A549 (cell line): ENCODE measurements around the gene SLC2A13. TPM values are rescaled to one million over a fixed set of nuclear protein-coding genes. Genes with fewer than 3 reads are reported as not detected.
A peak's percentile ranks its signal among the peaks of the same experiment; 100 is the strongest.

ENCODE experiments used
- ATAC-seq, 2 experiments: fragments of 200-7000 bp in 1 of 2; fragments of >200 bp in 1 of 2; cut with Nextera tagmentation in 1 of 2; cut with Tn5 transposase in 1 of 2; 3 replicates each; pipeline versions ENCODE4 v1.8.0 to v1.9.1; 2018 to 2020; ENCODE audit warnings: mild to moderate bottlenecking in 1 of 2, moderate library complexity in 1 of 2
- CTCF ChIA-PET: fragments of 300-600 bp; sonication (Branson Sonifier 250); formaldehyde crosslinking; extraction: SDS; loops from one replicate; lab custom pipeline; 2021; ENCODE audit warnings: antibody characterized with exemption, inconsistent platforms; lab: Yijun Ruan, JAX
- POLR2A ChIA-PET: fragments of 350-600 bp; formaldehyde crosslinking; extraction: SDS; loops from one replicate; lab custom pipeline; 2021; ENCODE audit warnings: antibody characterized with exemption, inconsistent platforms; lab: Yijun Ruan, JAX
- DNase-seq, 2 experiments: peaks; one replicate each; pipeline versions ENCODE4 v3.0.0 to v3.0.0-alpha.2; 2011 to 2016; ENCODE audit warnings: low read depth in 1 of 2, low spot score in 1 of 2
- FAIRE-seq: peaks from 2 replicates; lab custom pipeline; 2011; peaks lifted over from hg19 to GRCh38; lab: Jason Lieb, UNC
- H3K27ac ChIP-seq, 2 experiments: fragments of >200 bp; sonication (Bioruptor Twin); formaldehyde crosslinking; 3 replicates each; pipeline ENCODE4 v1.5.1; 2016 to 2017
- H3K4me1 ChIP-seq: fragments of >200 bp; sonication (Bioruptor Twin); formaldehyde crosslinking; 3 replicates; pipeline ENCODE4 v1.6.1; 2016
- H3K4me2 ChIP-seq: fragments of >200 bp; sonication (Bioruptor Twin); formaldehyde crosslinking; 3 replicates; pipeline ENCODE4 v1.6.1; 2016
- H3K4me3 ChIP-seq: fragments of >200 bp; sonication (Bioruptor Twin); formaldehyde crosslinking; 3 replicates; pipeline ENCODE4 v1.5.1; 2016
- H3K9me3 ChIP-seq: fragments of >200 bp; sonication (Bioruptor Twin); formaldehyde crosslinking; 3 replicates; pipeline ENCODE4 v1.6.1; 2016
- BCL3 ChIP-seq: fragments of >200 bp; sonication (Bioruptor Twin); formaldehyde crosslinking; IDR thresholded peaks from 3 replicates; pipeline ENCODE4 v1.6.1; 2016
- BHLHE40 ChIP-seq: IDR thresholded peaks from 2 replicates; pipeline ENCODE4 v1.6.1; 2012; ENCODE audit warnings: low read depth, low read length, inconsistent platforms
- CBX2 ChIP-seq: fragments of 200-600 bp; sonication (generic); IDR thresholded peaks from 2 replicates; pipeline ENCODE4 v1.6.1; 2016; ENCODE audit warnings: low read depth, mild to moderate bottlenecking, borderline replicate concordance
- CHD4 ChIP-seq: fragments of 200-600 bp; sonication (generic); IDR thresholded peaks from 2 replicates; pipeline ENCODE4 v1.6.1; 2016; ENCODE audit warnings: antibody characterized with exemption, mild to moderate bottlenecking, borderline replicate concordance
- CTCF ChIP-seq: fragments of >200 bp; sonication (Bioruptor Twin); formaldehyde crosslinking; IDR thresholded peaks from 3 replicates; pipeline ENCODE4 v1.5.1; 2016
- E2F6 ChIP-seq: IDR thresholded peaks from 2 replicates; pipeline ENCODE4 v1.6.1; 2012; ENCODE audit warnings: low read depth, borderline replicate concordance
- ESRRA ChIP-seq: fragments of 150-350 bp; IDR thresholded peaks from 2 replicates; pipeline ENCODE4 v1.6.1; 2014; ENCODE audit warnings: mild to moderate bottlenecking, low read length, borderline replicate concordance
- FOSB ChIP-seq: fragments of 250-450 bp; sonication (Bioruptor Pico); IDR thresholded peaks from 2 replicates; pipeline ENCODE4 v1.5.0; 2020; ENCODE audit warnings: mild to moderate bottlenecking, moderate library complexity
- HDAC2 ChIP-seq: fragments of 200-600 bp; sonication (generic); IDR thresholded peaks from 2 replicates; pipeline ENCODE4 v1.6.1; 2016
- HEYL ChIP-seq: fragments of 250-450 bp; sonication (Bioruptor Pico); IDR thresholded peaks from 2 replicates; pipeline ENCODE4 v1.8.0; 2021; ENCODE audit warnings: mild to moderate bottlenecking, moderate library complexity
- HOXB13 ChIP-seq: fragments of 250-450 bp; sonication (Bioruptor Pico); IDR thresholded peaks from 2 replicates; pipeline ENCODE4 v1.5.0; 2020; ENCODE audit warnings: low read depth, mild to moderate bottlenecking, moderate library complexity
- MAX ChIP-seq: IDR thresholded peaks from 2 replicates; pipeline ENCODE4 v1.6.1; 2012
- MYC ChIP-seq: IDR thresholded peaks from 2 replicates; pipeline ENCODE4 v1.6.1; 2012; ENCODE audit warnings: mild to moderate bottlenecking, inconsistent platforms, low read length, improper control_type of control experiment, borderline replicate concordance
- NFE2L2 ChIP-seq: fragments of 150-350 bp; conservative IDR thresholded peaks from 2 replicates; pipeline ENCODE4 v1.6.1; 2014; ENCODE audit warnings: low read length
- PBX3 ChIP-seq: IDR thresholded peaks from 2 replicates; pipeline ENCODE4 v1.6.1; 2012
- POLR2AphosphoS2 ChIP-seq: conservative IDR thresholded peaks from 2 replicates; pipeline ENCODE4 v1.6.1; 2012; ENCODE audit warnings: low read length, improper control_type of control experiment, inconsistent platforms
- RFX5 ChIP-seq: fragments of 450-650 bp; IDR thresholded peaks from 2 replicates; pipeline ENCODE4 v1.7.1; 2014; ENCODE audit warnings: antibody characterized with exemption, mild to moderate bottlenecking, moderate library complexity
- RNF2 ChIP-seq: fragments of 200-600 bp; sonication (generic); IDR thresholded peaks from 2 replicates; pipeline ENCODE4 v1.6.1; 2016; ENCODE audit warnings: low read depth, mild to moderate bottlenecking, antibody characterized with exemption, moderate library complexity, borderline replicate concordance
- TFCP2L1 ChIP-seq: fragments of 250-450 bp; sonication (Bioruptor Pico); IDR thresholded peaks from 2 replicates; pipeline ENCODE4 v1.5.0; 2021; ENCODE audit warnings: mild to moderate bottlenecking
- WGBS: methylation state at CpG from one replicate; pipeline ENCODE4 v1.1.6; 2017; ENCODE audit errors: missing lambda C conversion rate; 5-methylcytosine and 5-hydroxymethylcytosine counted together
- polyA plus RNA-seq, 4 experiments: library from polyadenylated mRNA; depleted of rRNA in 3 of 4; stranded (reverse); fragments of >200 nt; fragmentation: RNase III in 1 of 4; extraction: RNeasy Plus Mini Kit Qiagen cat#74134 plus additional on column Dnase treatment in 1 of 4; gene quantifications; 2 replicates in 3 of 4; 3 replicates in 1 of 4; pipeline ENCODE4 v1.2.3, GENCODE V29; 2011 to 2017

Gene SLC2A13
- polyA plus RNA-seq, 2 of the 4 experiments (the other 2 are of a cell fraction) = 4.5 to 8.2 TPM

- ATAC-seq (no peak), DNase-seq (no peak), FAIRE-seq (no peak)
- TF ChIP-seq CBX2 (no peak), FOSB (CRISPR knock-in tag) (no peak), HOXB13 (CRISPR knock-in tag) (no peak)
- Histone ChIP-seq H3K27ac (no peak overlapping the region), H3K4me3 (no peak overlapping the region), H3K4me2 (no peak overlapping the region), H3K4me1 (peaks cover 9% of the 10 kb centered on the region; the same call in 1 of the 3 replicates), H3K9me3 (no peaks in the 10 kb centered on the region)
- ChIA-PET CTCF (interaction anchor here (1.2 kb wide), 1 partner anchor 168 kb away, joined by 4 read pairs; no protein-coding TSS in a partner anchor), POLR2A (no interaction called here)
- 3% methylated on average over 1 of the region's 1 CpG for WGBS
These were observed 38.1 kb upstream of the SLC2A13 start for GRCh38 chr12:40144023-40144422.

GRCh38 chr12:40142001-40142744 is 36.3 kb upstream of the SLC2A13 start:
- H3K4me1 ChIP-seq = peaks cover 9% of the 10 kb centered on the region; the same call in 1 of the 3 replicates
- no peaks in the 10 kb centered on the region for H3K9me3 ChIP-seq
- no peak for DNase-seq
- 47% methylated on average over 4 of the region's 4 CpGs for WGBS
- H3K4me3 ChIP-seq = no peak overlapping the region
- H3K27ac ChIP-seq = no peak overlapping the region
- FAIRE-seq = no peak
- H3K4me2 ChIP-seq = peak overlapping the region; percentile 38; the same call in 2 of the 3 replicates
- ChIA-PET POLR2A (no interaction called here), CTCF (no interaction called here)
- no peak for ATAC-seq
- TF ChIP-seq ESRRA (no peak), FOSB (CRISPR knock-in tag) (no peak), HDAC2 (no peak), POLR2AphosphoS2 (no peak), RFX5 (no peak), BHLHE40 (no peak), MYC (no peak), BCL3 (no peak), MAX (no peak), RNF2 (no peak), NFE2L2 (no peak), PBX3 (no peak), CTCF (no peak), TFCP2L1 (CRISPR knock-in tag) (no peak), E2F6 (no peak), CHD4 (no peak), HEYL (no peak)
